Measurements from ENCODE around the gene GSDME. TPM values are rescaled to one million over a fixed set of nuclear protein-coding genes. Genes with fewer than 3 reads are reported as not detected.

The GSDME gene
- total RNA-seq, 1 experiment from 2014 or later: 7.6 TPM

DNA sequence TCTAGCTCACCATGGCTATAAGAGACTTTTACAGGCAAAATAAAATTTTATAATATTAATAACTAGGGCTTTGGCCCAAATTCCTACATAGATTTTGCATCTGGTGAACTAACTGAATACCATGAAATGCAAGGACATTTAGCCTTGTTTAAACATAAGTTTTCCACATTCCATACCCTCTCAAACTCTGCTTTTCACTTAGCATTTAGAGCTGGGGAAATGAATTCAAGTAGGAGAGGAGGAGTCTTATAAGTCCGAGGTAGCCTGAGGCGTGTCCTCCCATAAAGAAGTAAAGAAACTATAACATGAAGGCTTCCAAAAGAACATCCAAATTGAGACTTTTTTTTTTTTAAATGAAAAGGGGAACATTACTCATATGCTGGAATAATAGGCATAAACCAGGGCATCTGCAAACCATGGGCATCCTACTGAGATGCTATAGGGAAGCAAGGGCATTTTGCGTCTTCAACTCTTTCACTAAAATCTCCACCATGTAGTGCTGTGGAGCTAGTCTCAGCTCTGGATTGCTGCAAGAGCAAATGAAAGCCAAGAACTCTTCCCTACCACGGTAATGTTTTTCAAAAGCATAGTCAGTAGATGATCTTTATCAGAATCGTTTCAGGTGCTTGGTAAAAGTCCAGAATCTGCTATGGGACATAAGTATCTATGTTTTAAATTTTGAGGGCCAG lies 104.9 kb downstream of the GSDME start (continued):
- TF ChIP-seq, protein P1, sequence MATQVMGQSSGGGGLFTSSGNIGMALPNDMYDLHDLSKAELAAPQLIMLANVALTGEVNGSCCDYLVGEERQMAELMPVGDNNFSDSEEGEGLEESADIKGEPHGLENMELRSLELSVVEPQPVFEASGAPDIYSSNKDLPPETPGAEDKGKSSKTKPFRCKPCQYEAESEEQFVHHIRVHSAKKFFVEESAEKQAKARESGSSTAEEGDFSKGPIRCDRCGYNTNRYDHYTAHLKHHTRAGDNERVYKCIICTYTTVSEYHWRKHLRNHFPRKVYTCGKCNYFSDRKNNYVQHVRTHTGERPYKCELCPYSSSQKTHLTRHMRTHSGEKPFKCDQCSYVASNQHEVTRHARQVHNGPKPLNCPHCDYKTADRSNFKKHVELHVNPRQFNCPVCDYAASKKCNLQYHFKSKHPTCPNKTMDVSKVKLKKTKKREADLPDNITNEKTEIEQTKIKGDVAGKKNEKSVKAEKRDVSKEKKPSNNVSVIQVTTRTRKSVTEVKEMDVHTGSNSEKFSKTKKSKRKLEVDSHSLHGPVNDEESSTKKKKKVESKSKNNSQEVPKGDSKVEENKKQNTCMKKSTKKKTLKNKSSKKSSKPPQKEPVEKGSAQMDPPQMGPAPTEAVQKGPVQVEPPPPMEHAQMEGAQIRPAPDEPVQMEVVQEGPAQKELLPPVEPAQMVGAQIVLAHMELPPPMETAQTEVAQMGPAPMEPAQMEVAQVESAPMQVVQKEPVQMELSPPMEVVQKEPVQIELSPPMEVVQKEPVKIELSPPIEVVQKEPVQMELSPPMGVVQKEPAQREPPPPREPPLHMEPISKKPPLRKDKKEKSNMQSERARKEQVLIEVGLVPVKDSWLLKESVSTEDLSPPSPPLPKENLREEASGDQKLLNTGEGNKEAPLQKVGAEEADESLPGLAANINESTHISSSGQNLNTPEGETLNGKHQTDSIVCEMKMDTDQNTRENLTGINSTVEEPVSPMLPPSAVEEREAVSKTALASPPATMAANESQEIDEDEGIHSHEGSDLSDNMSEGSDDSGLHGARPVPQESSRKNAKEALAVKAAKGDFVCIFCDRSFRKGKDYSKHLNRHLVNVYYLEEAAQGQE (IDR thresholded peaks at IDR 0.05; ENCODE audit: low read depth): no peak
- TF ChIP-seq EZH2phosphoT487 (IDR thresholded peaks at IDR 0.05; ENCODE audit: borderline replicate concordance) (no peak), POLR2A (IDR thresholded peaks at IDR 0.05; ENCODE audit: borderline replicate concordance, extremely low read depth, insufficient read depth, insufficient read length) (no peak), ZFX (IDR thresholded peaks at IDR 0.05) (no peak), POLR2AphosphoS5 (IDR thresholded peaks at IDR 0.05; ENCODE audit: low read depth, low read length) (no peak), SIN3A (IDR thresholded peaks at IDR 0.05; ENCODE audit: low read depth) (no peak)
- TF ChIP-seq, protein P2, sequence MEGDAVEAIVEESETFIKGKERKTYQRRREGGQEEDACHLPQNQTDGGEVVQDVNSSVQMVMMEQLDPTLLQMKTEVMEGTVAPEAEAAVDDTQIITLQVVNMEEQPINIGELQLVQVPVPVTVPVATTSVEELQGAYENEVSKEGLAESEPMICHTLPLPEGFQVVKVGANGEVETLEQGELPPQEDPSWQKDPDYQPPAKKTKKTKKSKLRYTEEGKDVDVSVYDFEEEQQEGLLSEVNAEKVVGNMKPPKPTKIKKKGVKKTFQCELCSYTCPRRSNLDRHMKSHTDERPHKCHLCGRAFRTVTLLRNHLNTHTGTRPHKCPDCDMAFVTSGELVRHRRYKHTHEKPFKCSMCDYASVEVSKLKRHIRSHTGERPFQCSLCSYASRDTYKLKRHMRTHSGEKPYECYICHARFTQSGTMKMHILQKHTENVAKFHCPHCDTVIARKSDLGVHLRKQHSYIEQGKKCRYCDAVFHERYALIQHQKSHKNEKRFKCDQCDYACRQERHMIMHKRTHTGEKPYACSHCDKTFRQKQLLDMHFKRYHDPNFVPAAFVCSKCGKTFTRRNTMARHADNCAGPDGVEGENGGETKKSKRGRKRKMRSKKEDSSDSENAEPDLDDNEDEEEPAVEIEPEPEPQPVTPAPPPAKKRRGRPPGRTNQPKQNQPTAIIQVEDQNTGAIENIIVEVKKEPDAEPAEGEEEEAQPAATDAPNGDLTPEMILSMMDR (IDR thresholded peaks at IDR 0.05 in 2 of 3, conservative IDR thresholded peaks at IDR 0.05 in 1 of 3; ENCODE audit: borderline replicate concordance in 1 of 3, insufficient read depth in 1 of 3, low read depth in 2 of 3, low read length in 2 of 3): no peak

Other genes with a start within 250 kb of the GSDME start
- 44.6 TPM for gene PALS2, start 184.0 kb downstream of the GSDME start, total RNA-seq (2021; ENCODE audit: unreplicated experiment)
- gene OSBPL3, start 222.7 kb upstream of the GSDME start, total RNA-seq (2021; ENCODE audit: unreplicated experiment): 36.8 TPM